Measurements from ENCODE around the gene USP19. TPM values are rescaled to one million over a fixed set of nuclear protein-coding genes. Genes with fewer than 3 reads are reported as not detected.

The USP19 gene
- total and polyA plus RNA-seq, 2 of the 4 experiments (the other 2 are of a cell fraction), result 24.7 to 39.7 TPM

- H3K27me3 ChIP-seq (ENCODE audit: control insufficient read depth, insufficient read depth, low read length), result no peaks in the 10 kb centered on the region
- H2AK9ac ChIP-seq (replicated peaks; ENCODE audit: low read depth, low read length, poor library complexity), result no peak overlapping the region
- H3K4me2 ChIP-seq (ENCODE audit: low read depth, low read length), result no peak overlapping the region
- H2BK20ac ChIP-seq (ENCODE audit: low read depth, low read length), result no peak overlapping the region
- no peaks in the 10 kb centered on the region for H3K9me1 ChIP-seq (ENCODE audit: insufficient read depth, low read length)
- H2AK5ac ChIP-seq (ENCODE audit: low read depth, low read length), result no peak overlapping the region
- no peak overlapping the region for H2BK15ac ChIP-seq (ENCODE audit: low read depth, low read length)
- intact Hi-C loops (cut with micrococcal nuclease) (no loop called here), dilution Hi-C loops (cut with HindIII; ENCODE audit: low sequenced_read_pairs, unreplicated experiment) (no loop called here), in situ Hi-C loops (cut with MboI; ENCODE audit: low sequenced_read_pairs) (loop anchor here (25.0 kb wide), 1 partner anchor 286 kb away; the partner anchor contains the start of gene NICN1)
- H3K4ac ChIP-seq (ENCODE audit: low read depth, low read length), result no peak overlapping the region
- H3K4me3 ChIP-seq (ENCODE audit: insufficient read depth, low read depth, low read length), result no peak overlapping the region
- H4K91ac ChIP-seq (ENCODE audit: insufficient read depth, low read depth, low read length), result no peak overlapping the region
- H3K36me3 ChIP-seq (ENCODE audit: control insufficient read depth, insufficient read depth, low read length), result no peaks in the 10 kb centered on the region
- H2BK120ac ChIP-seq (ENCODE audit: low read depth, low read length), result no peak overlapping the region
- no peak overlapping the region for H3K27ac ChIP-seq (ENCODE audit: insufficient read depth, low read length)
- H3K9ac ChIP-seq (ENCODE audit: low read depth, low read length), result no peak overlapping the region
- H3K23ac ChIP-seq (ENCODE audit: low read depth, low read length), result no peak overlapping the region
- no peaks in the 10 kb centered on the region for H3K4me1 ChIP-seq (ENCODE audit: control insufficient read depth, insufficient read depth, low read length)
- no peak for ATAC-seq (ENCODE audit: low read depth)
- no peak overlapping the region for H4K5ac ChIP-seq (ENCODE audit: low read depth, low read length)
- no peak overlapping the region for H3K18ac ChIP-seq (ENCODE audit: low read depth, low read length)
- no peak overlapping the region for H2BK5ac ChIP-seq (ENCODE audit: low read depth, low read length, poor library complexity, severe bottlenecking)
- WGBS, 2 experiments (ENCODE audit: extremely low coverage in 2 of 2, insufficient read length in 1 of 2), result 80% methylated on average over 1 of the region's 2 CpGs; no CpG with 5 or more reads in 1 of the 2 experiments
- no peaks in the 10 kb centered on the region for H3K79me1 ChIP-seq (ENCODE audit: low read depth in 1 of 2, low read length in 2 of 2)
- TF ChIP-seq CEBPB (IDR thresholded peaks at IDR 0.05; ENCODE audit: low read depth, low read length) (no peak), NFE2L2 (IDR thresholded peaks at IDR 0.05; ENCODE audit: low read depth, low read length) (no peak), MXI1 (IDR thresholded peaks at IDR 0.05; ENCODE audit: borderline replicate concordance, low read depth, low read length) (no peak), MAFK (IDR thresholded peaks at IDR 0.05; ENCODE audit: low read depth, low read length) (no peak), MAZ (IDR thresholded peaks at IDR 0.05; ENCODE audit: borderline replicate concordance, low read depth, low read length) (no peak), SMC3 (IDR thresholded peaks at IDR 0.05; ENCODE audit: low read depth, low read length) (no peak), BHLHE40 (IDR thresholded peaks at IDR 0.05; ENCODE audit: low read depth, low read length) (no peak), CTCF (conservative IDR thresholded peaks at IDR 0.05; ENCODE audit: low read depth, low read length) (no peak), ELK1 (IDR thresholded peaks at IDR 0.05; ENCODE audit: borderline replicate concordance, low read depth, low read length) (no peak), USF2 (IDR thresholded peaks at IDR 0.05; ENCODE audit: low read depth, low read length) (no peak), FOS (IDR thresholded peaks at IDR 0.05; ENCODE audit: low read depth, low read length) (no peak), CHD1 (IDR thresholded peaks at IDR 0.05; ENCODE audit: low read depth, low read length) (no peak), RFX5 (IDR thresholded peaks at IDR 0.05; ENCODE audit: low read depth, low read length) (no peak), RCOR1 (IDR thresholded peaks at IDR 0.05; ENCODE audit: insufficient replicate concordance, low read length) (no peak), POLR2A (IDR thresholded peaks at IDR 0.05; ENCODE audit: low read depth, low read length) (no peak)
- CTCF ChIA-PET, result no interaction called here
- no peak overlapping the region for H2AFZ ChIP-seq (replicated peaks; ENCODE audit: low read length, poor library complexity)
- H3K14ac ChIP-seq (replicated peaks; ENCODE audit: low read depth, low read length), result no peak overlapping the region
- POLR2A ChIA-PET (ENCODE audit: unreplicated experiment), result interaction anchor here (0.9 kb wide), 1 partner anchor 19 kb away, joined by 3 read pairs; the partner anchor contains the start of gene LAMB2
- BruUV-seq (replicated peaks), result no TSS peak
- H3K56ac ChIP-seq (ENCODE audit: extremely low read depth, insufficient read depth, low read length), result no peak overlapping the region
- no peaks in the 10 kb centered on the region for H3K9me3 ChIP-seq (ENCODE audit: control insufficient read depth, insufficient read depth, low read length)
- H4K8ac ChIP-seq (ENCODE audit: low read depth in 2 of 2, low read length in 2 of 2), result no peak overlapping the region
- DNase-seq, result no peak
- no peaks in the 10 kb centered on the region for H4K20me1 ChIP-seq (ENCODE audit: insufficient read depth, low read length)
These were observed 31.0 kb upstream of the USP19 start for GRCh38 chr3:49151610-49152009.

All from IMR-90 (cell line).